GM11168 (cell line): ENCODE measurements around the gene ALKAL2.

ENCODE experiments used
- in situ Hi-C: fragments of 300-500 bp; cut with MboI; formaldehyde crosslinking; loops from one replicate; pipeline ENCODE4 v1.12.0; 2022; ENCODE audit warnings: low sequenced_read_pairs; ENCODE audit not compliant: unreplicated experiment

Gene ALKAL2

DNA sequence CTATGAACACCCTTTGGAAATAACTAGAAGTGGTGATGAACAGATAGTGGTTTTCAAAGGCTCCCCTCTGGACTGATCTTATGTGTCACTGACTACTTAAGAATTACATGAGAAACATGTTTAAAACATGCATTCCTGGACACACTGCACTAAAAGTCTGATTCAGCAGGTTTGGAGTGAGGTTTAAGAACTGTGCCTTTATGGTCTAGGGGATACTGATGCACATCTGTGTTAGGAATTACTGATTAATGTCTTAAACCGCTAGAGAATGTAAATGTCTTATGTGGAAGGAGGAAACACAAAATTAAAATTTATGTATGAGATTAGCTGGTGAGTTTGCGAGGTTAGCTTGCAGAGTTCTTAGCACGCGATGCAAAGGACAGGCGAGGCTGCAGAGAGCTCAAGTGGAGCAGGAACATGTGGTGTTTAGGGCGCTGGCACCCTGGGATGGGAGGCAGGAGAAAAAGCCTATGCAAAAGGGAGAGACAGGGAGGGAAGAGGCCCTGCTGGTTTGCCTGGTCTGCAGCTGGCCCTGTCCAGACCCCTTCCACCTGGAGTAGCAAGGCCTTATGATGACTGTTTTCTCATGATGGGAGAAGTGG lies 35.8 kb downstream of the ALKAL2 start:
- in situ Hi-C loops: no loop called here

GRCh38 chr2:249538-250042 lies 38.3 kb downstream of the ALKAL2 start:
- in situ Hi-C loops: no loop called here

- in situ Hi-C loops: no loop called here
These were observed 39.2 kb downstream of the ALKAL2 start for GRCh38 chr2:248724-249123.

- in situ Hi-C loops: no loop called here
These were observed 41.3 kb downstream of the ALKAL2 start for GRCh38 chr2:246489-247144.

GRCh38 chr2:244547-244946 lies 43.3 kb downstream of the ALKAL2 start:
- in situ Hi-C loops: no loop called here

- in situ Hi-C loops: no loop called here
These were observed 49.0 kb downstream of the ALKAL2 start for GRCh38 chr2:238869-239268.

DNA sequence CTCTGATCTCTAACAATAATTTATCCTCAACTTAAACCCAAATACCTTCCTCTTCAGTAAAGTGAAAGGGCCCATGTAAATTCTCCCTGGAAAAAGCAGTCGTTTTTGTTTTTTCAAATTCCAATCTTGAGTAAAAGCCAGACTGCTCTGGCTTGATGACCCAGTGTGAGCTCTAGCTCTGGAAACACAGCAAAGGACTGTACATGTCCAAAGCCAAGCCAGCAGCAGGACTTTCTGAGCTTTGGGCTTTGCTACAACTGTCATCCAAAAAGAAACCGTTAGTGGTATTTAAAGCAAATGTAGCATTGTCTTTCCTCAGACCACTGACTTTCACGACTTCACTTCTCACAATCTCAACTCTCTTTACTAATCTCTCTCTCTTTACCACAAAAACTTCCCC lies 49.5 kb downstream of the ALKAL2 start:
- in situ Hi-C loops: no loop called here

- in situ Hi-C loops: no loop called here
These were observed 50.0 kb downstream of the ALKAL2 start for GRCh38 chr2:237878-238277.

GRCh38 chr2:236993-237539 lies 50.8 kb downstream of the ALKAL2 start:
- in situ Hi-C loops: no loop called here

GRCh38 chr2:234421-234820 lies 53.5 kb downstream of the ALKAL2 start:
- in situ Hi-C loops: no loop called here

- in situ Hi-C loops: no loop called here
These were observed 54.9 kb downstream of the ALKAL2 start for GRCh38 chr2:233030-233429.

- in situ Hi-C loops: no loop called here
These were observed 56.2 kb downstream of the ALKAL2 start for GRCh38 chr2:231521-232185.
